NOMO-1 (cell line): ENCODE results near the gene IL10RB.

Source experiments
- DNase-seq, 2 experiments: peaks; one replicate each; lab custom pipeline; 2025; ENCODE audit not compliant: unreplicated experiment in 2 of 2; lab: John Stamatoyannopoulos, UW

IL10RB gene

DNA sequence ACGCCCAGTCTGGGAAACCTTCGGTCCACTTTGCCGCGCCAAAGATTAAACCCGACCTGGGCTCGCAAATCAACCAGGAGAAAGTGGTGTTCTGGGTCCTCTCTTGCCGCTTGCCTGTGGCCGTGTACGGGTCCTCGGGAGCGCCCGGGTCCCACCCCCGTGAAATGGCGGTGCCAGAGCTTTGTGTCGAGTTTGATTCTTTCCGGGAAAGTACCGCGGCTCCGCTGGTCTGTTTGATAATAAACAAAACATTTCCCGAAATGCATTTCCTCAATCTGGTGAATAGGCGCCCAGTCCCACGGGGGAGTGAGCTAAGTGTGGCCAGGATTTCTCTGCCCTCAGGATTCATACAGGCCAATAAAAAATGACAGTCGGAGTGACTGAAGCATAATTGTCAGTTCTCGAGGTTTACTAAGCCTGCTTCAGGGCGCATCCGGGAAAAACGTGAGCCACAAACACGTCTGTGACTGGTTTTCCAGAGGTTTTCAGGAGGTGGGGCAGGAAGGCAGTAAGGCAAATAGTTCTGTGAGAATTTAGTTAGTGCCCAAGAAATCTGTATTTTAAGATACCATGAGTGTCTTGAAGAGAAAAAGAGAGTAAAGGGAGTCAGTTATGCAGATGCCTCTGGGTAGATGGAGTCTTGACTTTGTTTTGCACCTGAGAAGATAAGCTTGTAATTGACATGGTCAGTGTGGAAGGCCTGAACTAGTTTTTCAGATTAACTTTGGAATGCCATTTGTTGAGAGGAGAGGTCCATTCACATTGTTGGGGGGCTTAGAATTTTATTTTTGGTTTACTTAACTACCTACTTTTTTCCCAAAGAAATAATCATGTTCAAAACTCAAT is 59.3 kb downstream of the IL10RB start:
- peak; percentile 16 to 18 for DNase-seq

- no peak for DNase-seq
Observed at GRCh38 chr21:33327326-33327725, 61.2 kb downstream of the IL10RB start.

DNA sequence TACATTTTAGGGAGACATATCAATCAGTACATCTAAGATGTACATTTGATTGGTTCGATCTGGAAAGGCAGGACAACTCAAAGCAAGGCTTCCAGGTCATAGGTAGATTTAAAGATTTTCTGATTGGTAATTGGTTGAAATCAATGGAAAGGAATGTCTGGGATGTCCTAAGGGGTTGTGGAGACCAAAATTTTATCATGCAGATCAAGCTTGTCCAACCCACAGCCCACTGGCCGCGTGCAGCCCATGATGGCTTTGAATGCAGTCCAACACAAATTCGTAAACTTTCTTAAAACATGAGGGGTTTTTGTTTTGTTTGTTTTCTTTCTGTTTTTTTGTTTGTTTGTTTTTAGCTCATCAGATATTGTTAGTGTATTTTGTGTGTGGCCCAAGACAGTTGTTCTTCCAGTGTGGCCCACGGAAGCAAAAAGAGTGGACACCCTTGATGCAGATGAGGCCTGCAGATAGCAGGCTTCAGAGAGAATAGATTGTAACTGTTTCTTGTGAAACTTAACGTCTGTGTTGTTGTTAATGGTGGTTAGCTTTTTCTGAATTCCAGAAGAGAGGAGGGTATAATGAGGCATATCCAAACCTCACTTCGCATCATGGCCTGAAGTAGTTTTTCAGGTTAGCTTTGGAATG is 61.7 kb downstream of the IL10RB start:
- no peak for DNase-seq

GRCh38 chr21:33330726-33331125 is 64.6 kb downstream of the IL10RB start:
- no peak for DNase-seq

GRCh38 chr21:33332143-33332542 is 66.0 kb downstream of the IL10RB start:
- DNase-seq, result no peak

DNA sequence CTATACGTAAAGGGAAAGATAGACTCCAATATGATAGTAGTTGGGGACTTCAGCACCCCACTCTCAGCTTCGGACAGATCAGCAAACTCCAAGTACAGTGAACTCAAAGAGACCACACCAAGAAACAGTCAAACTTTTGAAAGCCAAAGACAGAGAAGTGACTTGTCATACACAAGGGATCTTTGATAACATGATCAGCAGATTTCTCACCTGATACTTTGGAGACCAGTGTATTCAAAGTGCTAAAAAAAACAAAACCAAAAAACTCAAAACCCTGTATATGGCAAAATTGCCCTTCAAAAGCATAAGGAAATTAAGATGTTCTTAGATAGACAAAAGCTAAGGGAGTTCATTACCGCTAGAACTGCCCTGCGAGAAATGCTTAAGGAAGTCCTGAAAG is 68.0 kb downstream of the IL10RB start:
- DNase-seq, result no peak

GRCh38 chr21:33334824-33335223 is 68.7 kb downstream of the IL10RB start:
- no peak for DNase-seq

DNA sequence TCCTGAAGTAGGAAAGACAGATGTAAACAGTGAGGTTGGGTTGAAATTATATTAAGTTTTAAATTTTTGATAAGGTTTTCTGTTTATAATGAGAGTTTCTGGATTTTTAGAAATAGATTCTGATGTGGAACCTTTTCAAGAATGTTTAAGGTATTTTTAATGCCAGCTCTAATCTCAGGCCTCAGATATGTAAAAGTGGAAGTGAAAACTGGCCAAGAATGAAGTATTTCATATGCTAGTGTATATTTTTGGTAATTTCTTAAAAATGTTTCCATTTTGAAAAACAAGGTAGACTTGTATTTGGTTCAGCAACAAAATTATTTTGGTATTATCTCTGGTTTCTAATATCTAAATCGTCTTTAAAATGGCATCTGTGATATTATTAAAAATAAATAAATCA is 73.0 kb downstream of the IL10RB start:
- peak in 1 of 2 experiments; percentile 14 for DNase-seq

GRCh38 chr21:33339918-33340317 is 73.8 kb downstream of the IL10RB start:
- DNase-seq, result peak in 1 of 2 experiments; percentile 52

- no peak for DNase-seq
Observed at GRCh38 chr21:33345751-33346238, 79.6 kb downstream of the IL10RB start.
